HG03103 (cell line): ENCODE results near the gene NPHS1.
"Not testable (repeated sequence)": the region's sequence is repeated elsewhere in the genome, so short reads cannot be mapped to it uniquely, and the experiment has no call there.

Experiments
- ATAC-seq: cut with Tn5 transposase; IDR thresholded peaks from one replicate; pipeline ENCODE4 v1.9.1; 2021; ENCODE audit warnings: low read depth; ENCODE audit not compliant: unreplicated experiment

NPHS1 gene

DNA sequence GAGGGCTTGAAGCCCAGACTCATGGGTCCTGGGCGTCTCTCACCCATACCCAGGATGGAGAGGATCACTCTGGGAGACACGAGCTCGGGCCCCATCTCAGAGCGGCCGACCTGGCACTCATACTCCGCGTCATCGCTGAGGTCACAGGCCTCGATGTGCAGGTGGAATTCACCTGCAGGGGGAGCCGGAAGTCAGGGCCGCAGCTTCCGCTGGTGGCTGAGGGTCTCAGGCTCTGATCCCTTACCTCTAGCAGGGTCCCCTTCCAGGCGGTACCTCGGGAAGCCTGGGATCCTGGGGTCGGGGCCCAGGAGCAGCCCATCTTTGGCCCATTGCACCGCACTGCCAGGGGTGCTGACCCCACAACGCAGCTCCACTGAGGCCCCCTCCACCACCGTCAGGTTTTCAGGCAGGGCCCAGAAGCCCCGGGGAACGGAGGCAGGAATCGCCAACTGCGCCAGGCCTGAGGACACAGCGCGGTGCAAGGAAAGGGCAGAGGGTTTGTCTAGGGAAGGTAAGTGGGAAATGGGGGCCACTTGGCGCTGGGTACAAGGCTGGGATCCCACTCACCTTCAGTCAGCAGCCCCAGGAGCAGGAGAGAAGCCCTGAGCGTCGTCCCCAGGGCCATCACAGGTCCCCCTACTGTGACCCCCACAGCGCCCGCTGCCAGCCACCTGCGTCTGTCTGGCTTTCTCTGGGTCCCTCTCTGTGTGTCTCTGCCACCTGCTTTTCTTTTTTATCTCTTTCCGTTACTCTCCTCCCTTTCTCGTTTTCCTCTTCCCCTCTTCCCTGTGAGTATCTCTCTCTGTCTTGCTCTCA, 883 bp downstream of the NPHS1 start:
- ATAC-seq, result no peak

- no peak for ATAC-seq
Observed at GRCh38 chr19:35848919-35849505, 3.3 kb downstream of the NPHS1 start.

DNA sequence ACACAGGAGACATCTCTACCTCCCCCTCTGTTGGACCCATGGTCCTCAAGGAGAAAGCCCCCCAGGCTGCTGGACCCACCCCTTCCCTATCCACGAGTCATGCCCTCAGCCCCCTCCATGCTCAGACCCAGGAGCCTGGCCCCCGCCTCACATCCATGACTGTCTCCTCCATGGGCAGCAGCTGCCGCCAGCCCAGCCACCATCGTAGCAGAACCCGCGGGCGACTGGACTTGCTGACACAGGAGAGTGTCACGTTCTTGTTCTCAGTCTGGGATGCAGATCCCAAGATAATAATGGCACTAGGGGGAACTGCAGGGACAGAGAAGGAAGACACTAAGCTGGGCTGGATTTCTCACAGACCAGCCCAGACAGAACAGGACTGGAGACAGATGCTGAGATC, 3.8 kb downstream of the NPHS1 start:
- no peak for ATAC-seq

GRCh38 chr19:35847911-35848310, 4.4 kb downstream of the NPHS1 start:
- ATAC-seq, result no peak

DNA sequence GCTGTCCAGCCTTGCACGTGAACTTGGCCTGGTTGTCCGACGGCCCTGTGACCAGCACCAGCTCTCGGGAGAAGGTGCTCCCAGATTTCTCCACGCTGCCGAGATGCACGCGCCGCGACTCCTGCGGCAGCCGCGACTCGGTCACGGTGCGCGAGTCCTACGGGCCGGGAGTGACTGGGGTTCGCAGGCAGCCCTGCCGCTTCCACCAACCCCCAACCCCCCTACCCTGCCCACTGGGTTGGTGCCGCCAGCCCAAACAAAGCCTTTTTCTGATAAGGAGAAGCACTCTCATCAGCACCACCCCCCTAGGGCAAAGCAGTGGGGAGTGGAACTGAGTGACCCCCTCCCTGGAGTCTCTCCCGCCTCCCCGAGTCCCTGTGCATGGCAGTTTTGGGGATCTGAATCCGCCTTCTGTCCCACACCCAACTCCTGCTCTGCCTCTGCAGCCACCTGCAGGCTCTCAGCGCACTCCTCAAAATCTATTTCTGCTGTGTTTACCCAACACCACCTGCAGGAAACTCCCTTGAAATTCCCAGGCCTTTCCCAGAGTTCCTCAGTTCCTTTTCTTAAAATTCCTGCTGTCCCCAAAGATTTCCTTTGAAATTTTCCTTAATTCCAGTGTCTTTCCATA, 6.2 kb downstream of the NPHS1 start:
- no peak for ATAC-seq

DNA sequence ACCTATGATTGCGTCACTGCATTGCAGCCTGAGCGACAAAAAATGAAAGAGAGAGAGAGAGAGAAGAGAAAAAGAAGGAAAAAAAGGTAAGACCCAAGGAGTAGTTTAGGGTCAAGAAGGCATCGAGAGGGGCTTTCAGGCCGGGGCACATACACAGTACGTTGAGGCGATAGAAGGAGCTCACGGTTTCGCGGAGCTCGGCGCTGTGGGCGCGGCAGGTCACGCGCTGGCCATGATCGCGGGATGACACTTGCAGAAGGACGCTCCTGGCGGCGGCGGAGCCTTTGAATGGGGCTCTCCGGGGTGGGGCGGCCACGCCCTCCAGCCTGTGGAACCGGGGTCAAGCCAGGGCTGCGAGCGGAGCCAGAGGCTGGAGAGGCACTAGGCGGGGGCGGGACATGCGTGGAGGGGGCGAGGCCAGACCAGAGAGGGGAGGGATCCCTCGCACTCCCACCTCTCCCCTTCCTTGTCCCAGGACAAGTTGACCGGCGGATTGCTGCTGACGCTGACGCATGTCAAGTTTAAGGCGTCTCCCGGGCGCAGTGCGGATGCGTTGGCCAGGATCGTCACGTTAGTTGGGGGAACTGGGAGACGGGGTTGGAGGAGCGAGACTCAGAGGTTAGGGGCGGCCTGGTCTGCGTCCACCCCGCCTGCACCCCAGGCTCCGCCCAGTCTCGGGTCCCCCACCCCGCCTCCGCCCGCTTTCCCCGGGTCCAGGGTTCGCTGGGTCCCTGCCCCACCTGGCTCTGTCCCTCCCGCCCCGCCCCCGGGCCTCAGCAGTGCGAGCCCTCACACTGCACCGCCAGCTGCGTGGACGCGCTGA, 6.9 kb downstream of the NPHS1 start:
- no peak for ATAC-seq

DNA sequence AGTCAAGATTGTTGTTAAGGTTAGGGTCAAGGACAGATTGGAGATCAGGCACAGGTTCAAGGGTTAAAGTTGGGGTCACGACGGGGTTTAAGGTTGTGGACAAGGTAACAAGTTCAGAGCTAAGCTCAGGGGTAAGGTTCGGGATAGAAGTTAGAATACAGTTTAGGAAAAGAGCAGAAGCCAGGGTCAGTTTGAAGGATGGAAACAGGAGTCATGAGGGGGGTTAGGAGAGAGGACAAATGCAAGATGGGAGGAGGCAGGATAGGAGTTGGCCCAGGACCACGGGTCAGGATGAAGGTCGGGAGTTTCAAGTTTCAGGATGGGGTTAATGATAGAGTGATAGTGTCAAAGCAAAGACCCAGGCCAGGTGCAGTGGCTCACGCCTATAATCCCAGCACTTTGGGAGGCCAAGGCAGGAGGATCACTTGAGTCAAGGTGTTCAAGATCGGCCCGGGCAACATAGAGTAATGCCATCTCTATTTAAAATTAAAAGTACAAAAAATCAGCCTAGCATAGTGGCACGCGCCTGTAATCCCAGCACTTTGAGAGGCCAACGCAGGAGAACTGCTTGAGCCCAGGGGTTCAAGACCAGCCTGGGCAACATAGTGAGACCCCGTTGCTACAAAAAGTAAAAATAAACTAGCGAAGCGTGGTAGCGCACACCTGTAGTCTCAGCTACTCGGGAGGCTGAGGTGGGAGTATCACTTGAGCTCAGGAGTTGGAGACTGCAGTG, 7.7 kb downstream of the NPHS1 start:
- ATAC-seq, result no peak

DNA sequence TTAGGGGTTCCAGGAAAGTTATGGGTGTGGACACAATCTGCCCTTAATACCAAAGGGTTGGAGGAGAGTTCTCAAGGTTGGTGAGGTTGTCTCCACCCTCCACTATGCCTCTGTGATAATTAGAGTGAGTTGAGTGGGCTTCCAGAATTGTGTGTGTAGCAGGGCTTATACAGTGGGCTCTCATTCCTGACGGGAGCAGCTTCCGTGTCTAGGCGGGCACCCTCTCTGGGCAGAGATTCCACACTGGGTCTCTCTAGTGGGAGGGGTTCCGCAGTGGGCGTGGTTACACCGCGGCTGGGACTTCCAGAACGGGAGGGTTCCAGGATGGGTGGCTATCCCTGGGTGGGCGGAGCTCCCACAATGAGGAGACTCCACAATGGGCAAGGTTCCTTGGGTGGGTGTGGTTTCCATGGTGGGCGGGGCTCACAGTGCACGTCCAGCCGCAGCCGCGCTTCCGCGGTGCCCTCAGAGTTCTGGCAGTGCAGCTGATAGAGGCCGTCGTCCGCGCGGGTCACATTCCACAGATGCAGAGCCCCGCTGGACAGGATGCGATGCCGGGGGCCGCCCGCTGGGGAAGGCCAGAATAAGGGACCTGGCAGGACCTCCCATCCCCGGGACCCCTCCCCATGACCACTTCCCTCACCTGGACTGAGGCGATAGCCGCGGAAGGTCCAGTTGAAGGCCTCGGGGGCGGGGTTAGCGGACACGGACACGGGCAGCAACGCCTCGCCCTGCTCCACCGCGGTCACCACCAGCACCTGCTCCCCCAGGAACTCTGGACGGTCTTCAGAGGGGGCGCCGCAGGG, 8.4 kb downstream of the NPHS1 start:
- ATAC-seq, result no peak

GRCh38 chr19:35842666-35843272, 9.5 kb downstream of the NPHS1 start:
- no peak for ATAC-seq

GRCh38 chr19:35841961-35842595, 10.2 kb downstream of the NPHS1 start:
- ATAC-seq, result no peak

- ATAC-seq, result not testable (repeated sequence)
Observed at GRCh38 chr19:35836096-35836495, 16.2 kb downstream of the NPHS1 start.

DNA sequence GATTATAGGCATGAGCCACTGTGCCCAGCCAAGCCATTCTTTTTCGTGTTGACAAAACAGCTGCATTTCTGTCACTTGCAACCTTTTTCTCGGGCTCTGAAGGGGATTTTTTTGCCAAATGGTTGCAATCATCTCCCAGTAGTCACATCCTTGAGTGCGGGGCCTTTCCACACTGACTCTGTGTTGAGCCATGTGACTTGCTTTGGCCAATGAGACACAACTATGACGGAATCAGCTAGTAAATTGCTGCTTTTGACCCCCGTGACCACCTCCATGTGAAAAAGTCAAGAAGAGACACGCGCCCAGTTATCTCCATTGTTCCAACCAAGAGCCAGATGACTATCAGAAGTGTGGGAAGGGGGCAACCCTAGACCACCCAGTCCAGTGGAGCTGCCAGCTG, 18.3 kb downstream of the NPHS1 start:
- ATAC-seq, result no peak

GRCh38 chr19:35832054-35832453, 20.2 kb downstream of the NPHS1 start:
- no peak for ATAC-seq

DNA sequence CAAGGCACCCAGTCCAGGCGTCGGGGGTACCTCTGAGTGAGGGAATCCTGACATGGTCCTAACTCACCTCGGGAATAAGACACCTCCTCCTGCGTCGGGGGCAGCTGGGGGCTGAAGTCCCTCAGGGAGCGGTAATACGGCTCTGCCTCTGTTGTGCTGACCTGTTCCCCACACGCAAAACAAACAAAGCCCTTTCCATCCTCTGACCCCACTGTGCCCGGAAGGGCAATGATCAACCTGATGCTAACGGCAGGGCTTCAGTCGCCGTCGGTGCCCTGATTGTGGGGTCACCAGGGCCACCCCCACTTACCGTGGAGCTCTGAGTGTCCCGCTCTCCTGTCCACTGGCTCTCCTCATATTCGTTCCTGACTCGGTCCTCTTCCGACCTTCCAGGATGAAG, 21.3 kb downstream of the NPHS1 start:
- ATAC-seq, result no peak

DNA sequence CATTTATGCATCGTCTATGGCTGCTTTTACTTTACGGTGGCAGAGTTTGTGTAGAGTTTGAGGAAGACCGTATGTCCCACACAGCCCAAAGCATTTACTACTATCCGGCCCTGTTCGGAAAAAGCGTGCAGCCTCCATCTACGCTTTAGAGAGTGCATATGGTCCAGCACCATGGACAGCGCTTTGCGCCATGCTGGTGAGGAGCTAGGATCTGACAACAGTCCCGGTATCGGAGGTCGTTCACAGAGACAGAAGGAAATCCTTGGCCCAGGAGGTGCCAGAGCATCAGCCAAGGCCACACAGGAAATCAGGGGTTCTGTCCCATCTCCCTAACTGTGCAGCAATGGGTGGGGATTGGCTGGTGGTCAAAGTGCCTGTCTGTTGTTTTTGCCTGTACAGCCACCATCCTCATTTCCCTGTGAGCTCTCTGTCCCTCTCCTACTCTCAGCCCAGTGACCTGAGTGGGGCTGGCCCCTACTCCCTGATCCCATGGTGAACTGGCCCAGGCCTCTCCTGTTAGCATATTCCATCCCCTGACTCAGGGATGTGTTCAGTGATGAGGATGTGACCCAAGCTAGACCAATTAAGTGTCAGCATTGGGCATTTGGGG, 23.5 kb downstream of the NPHS1 start:
- no peak for ATAC-seq

GRCh38 chr19:35824150-35824549, 28.2 kb downstream of the NPHS1 start:
- no peak for ATAC-seq

GRCh38 chr19:35822579-35822978, 29.7 kb downstream of the NPHS1 start:
- no peak for ATAC-seq

DNA sequence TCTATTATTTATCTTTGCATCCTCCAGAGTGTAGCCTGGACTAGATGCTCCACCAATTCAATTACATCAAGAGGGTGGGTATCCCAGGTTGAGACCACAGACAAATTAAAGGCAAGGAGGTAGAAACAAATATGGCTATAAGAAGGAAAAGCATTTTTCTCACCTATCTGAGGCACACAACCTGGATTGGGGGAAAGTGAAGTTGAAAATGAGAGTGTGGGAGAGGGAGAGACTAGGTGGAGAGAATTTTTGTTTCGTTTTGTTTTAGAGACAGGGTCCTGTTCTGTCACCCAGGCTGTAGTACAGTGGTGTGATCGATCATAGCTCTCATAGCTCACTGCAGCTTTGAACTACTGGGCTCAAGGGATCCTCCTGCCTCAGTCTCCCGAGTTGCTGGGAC, 33.9 kb downstream of the NPHS1 start:
- no peak for ATAC-seq
